H9 (cell line): ENCODE results near the gene CCM2. TPM values are rescaled to one million over a fixed set of nuclear protein-coding genes. Genes with fewer than 3 reads are reported as not detected.

Experiments used
- DNase-seq: peaks from one replicate; pipeline ENCODE4 v3.0.0-alpha.2; 2017
- H2AFZ ChIP-seq: one replicate; pipeline ENCODE4 v1.6.1; 2013; ENCODE audit warnings: mild to moderate bottlenecking, low read length, control low read depth, moderate library complexity
- H2AK5ac ChIP-seq: 2 replicates; pipeline ENCODE4 v1.6.1; 2013; ENCODE audit warnings: low read length, control low read depth, mixed read lengths; ENCODE audit not compliant: insufficient read length
- H2BK120ac ChIP-seq: one replicate; pipeline ENCODE4 v1.6.1; 2013; ENCODE audit warnings: low read depth, mild to moderate bottlenecking, low read length, control low read depth, inconsistent platforms; ENCODE audit not compliant: poor library complexity, severe bottlenecking
- H2BK12ac ChIP-seq: 2 replicates; pipeline ENCODE4 v1.6.1; 2013; ENCODE audit warnings: low read length, control low read depth, mixed read lengths, low read depth; ENCODE audit not compliant: insufficient read length
- H2BK15ac ChIP-seq: 2 replicates; pipeline ENCODE4 v1.6.1; 2013; ENCODE audit warnings: low read depth, low read length, control low read depth
- H2BK20ac ChIP-seq: one replicate; pipeline ENCODE4 v1.6.1; 2013; ENCODE audit warnings: low read depth, mild to moderate bottlenecking, low read length, control low read depth, inconsistent platforms; ENCODE audit not compliant: poor library complexity, severe bottlenecking
- H2BK5ac ChIP-seq: 2 replicates; pipeline ENCODE4 v1.6.1; 2013; ENCODE audit warnings: low read length, control low read depth, mixed read lengths; ENCODE audit not compliant: insufficient read length
- H3K14ac ChIP-seq: 2 replicates; pipeline ENCODE4 v1.6.1; 2013; ENCODE audit warnings: low read length, control low read depth; ENCODE audit not compliant: insufficient read depth
- H3K18ac ChIP-seq: 2 replicates; pipeline ENCODE4 v1.6.1; 2013; ENCODE audit warnings: low read depth, mild to moderate bottlenecking, mixed read lengths, low read length, control low read depth; ENCODE audit not compliant: insufficient read length
- H3K23ac ChIP-seq: 2 replicates; pipeline ENCODE4 v1.6.1; 2013; ENCODE audit warnings: low read length, control low read depth, mixed read lengths, low read depth; ENCODE audit not compliant: insufficient read length
- H3K23me2 ChIP-seq: 2 replicates; pipeline ENCODE4 v1.6.1; 2013; ENCODE audit warnings: low read depth, mild to moderate bottlenecking, mixed read lengths, low read length, control low read depth; ENCODE audit not compliant: insufficient read length, poor library complexity, severe bottlenecking
- H3K27ac ChIP-seq: 2 replicates; pipeline ENCODE4 v1.5.1; 2013; ENCODE audit warnings: low read length, control low read depth, mixed read lengths, low read depth; ENCODE audit not compliant: insufficient read length
- H3K27me3 ChIP-seq: 2 replicates; pipeline ENCODE4 v1.6.1; 2013; ENCODE audit warnings: low read length, control low read depth, inconsistent platforms; ENCODE audit not compliant: insufficient read depth
- H3K4ac ChIP-seq: 2 replicates; pipeline ENCODE4 v1.6.1; 2013; ENCODE audit warnings: low read depth, mild to moderate bottlenecking, control low read depth, inconsistent platforms, low read length, moderate library complexity
- H3K4me1 ChIP-seq: 2 replicates; pipeline ENCODE4 v1.6.1; 2013; ENCODE audit warnings: low read length, control low read depth, inconsistent platforms; ENCODE audit not compliant: insufficient read depth
- H3K4me2 ChIP-seq: 2 replicates; pipeline ENCODE4 v1.6.1; 2013; ENCODE audit warnings: low read length, control low read depth, mixed read lengths; ENCODE audit not compliant: insufficient read length, insufficient read depth
- H3K56ac ChIP-seq: 2 replicates; pipeline ENCODE4 v1.6.1; 2013; ENCODE audit warnings: low read depth, mild to moderate bottlenecking, mixed read lengths, low read length, control low read depth; ENCODE audit not compliant: insufficient read length
- H3K79me1 ChIP-seq: 2 replicates; pipeline ENCODE4 v1.6.1; 2013; ENCODE audit warnings: low read depth, mild to moderate bottlenecking, moderate library complexity, low read length, control low read depth, inconsistent platforms; ENCODE audit not compliant: insufficient read depth, poor library complexity, severe bottlenecking
- H3K79me2 ChIP-seq: 2 replicates; pipeline ENCODE4 v1.6.1; 2013; ENCODE audit warnings: low read length, control low read depth, inconsistent platforms; ENCODE audit not compliant: insufficient read depth
- H3K9ac ChIP-seq: 2 replicates; pipeline ENCODE4 v1.6.1; 2013; ENCODE audit warnings: low read length, control low read depth, mixed read lengths; ENCODE audit not compliant: insufficient read length; ENCODE audit errors: extremely low read depth
- H3K9me3 ChIP-seq: one replicate; pipeline ENCODE4 v1.6.1; 2013; ENCODE audit warnings: low read depth, low read length, inconsistent platforms; ENCODE audit not compliant: control insufficient read depth
- H3T11ph ChIP-seq: one replicate; pipeline ENCODE4 v1.6.1; 2013; ENCODE audit warnings: mild to moderate bottlenecking, low read length, control low read depth, inconsistent platforms
- H4K20me1 ChIP-seq: one replicate; pipeline ENCODE4 v1.6.1; 2013; ENCODE audit not compliant: control insufficient read depth, insufficient read length, insufficient read depth
- H4K5ac ChIP-seq: 2 replicates; pipeline ENCODE4 v1.6.1; 2013; ENCODE audit warnings: low read depth, mild to moderate bottlenecking, mixed read lengths, low read length, control low read depth; ENCODE audit not compliant: insufficient read length
- H4K8ac ChIP-seq: replicated peaks from 2 replicates; pipeline ENCODE4 v1.6.1; 2013; ENCODE audit warnings: low read length, control low read depth, mixed read lengths, low read depth; ENCODE audit not compliant: insufficient read length
- H4K91ac ChIP-seq: 2 replicates; pipeline ENCODE4 v1.6.1; 2013; ENCODE audit warnings: low read depth, mild to moderate bottlenecking, moderate library complexity, mixed read lengths, low read length, control low read depth; ENCODE audit not compliant: insufficient read length
- H3K27ac Mint-ChIP-seq, 3 experiments: 2 replicates in 2 of 3; 3 replicates in 1 of 3; pipeline ENCODE4 v1.8.0; 2020 to 2021; ENCODE audit warnings: mixed read lengths in 3 of 3, mild to moderate bottlenecking in 1 of 3, moderate library complexity in 1 of 3
- H3K27me3 Mint-ChIP-seq: 2 replicates; pipeline ENCODE4 v1.8.0; 2021; ENCODE audit warnings: low read depth, mild to moderate bottlenecking, moderate library complexity, mixed read lengths
- H3K36me3 Mint-ChIP-seq, 3 experiments: 2 replicates in 2 of 3; 3 replicates in 1 of 3; pipeline ENCODE4 v1.8.0; 2020 to 2021; ENCODE audit warnings: low read depth in 3 of 3, mixed read lengths in 3 of 3; ENCODE audit not compliant: insufficient read depth in 1 of 3
- H3K4me1 Mint-ChIP-seq, 2 experiments: 2 replicates each; pipeline ENCODE4 v1.8.0; 2020; ENCODE audit warnings: mixed read lengths in 2 of 2
- H3K4me3 Mint-ChIP-seq, 2 experiments: 2 replicates in 1 of 2; 3 replicates in 1 of 2; pipeline ENCODE4 v1.8.0; 2020 to 2021; ENCODE audit warnings: mild to moderate bottlenecking in 2 of 2, mixed read lengths in 2 of 2, moderate library complexity in 1 of 2
- H3K9me3 Mint-ChIP-seq, 2 experiments: 2 replicates in 1 of 2; 3 replicates in 1 of 2; pipeline ENCODE4 v1.8.0; 2020; ENCODE audit warnings: mild to moderate bottlenecking in 2 of 2, mixed read lengths in 2 of 2, moderate library complexity in 1 of 2
- CTCF ChIP-seq: fragments of 200-600 bp; sonication (generic); conservative IDR thresholded peaks from 3 replicates; pipeline ENCODE4 v1.8.0; 2021; ENCODE audit warnings: antibody characterized with exemption, mild to moderate bottlenecking
- WGBS: extraction: QIAGEN DNeasy Blood & Tissue Kit; methylation state at CpG from one replicate; pipeline ENCODE4 v1.1.7; 2013; ENCODE audit warnings: missing lambda C conversion rate, low lambda C conversion rate, mixed read lengths; ENCODE audit not compliant: insufficient read length; ENCODE audit errors: extremely low coverage; 5-methylcytosine and 5-hydroxymethylcytosine counted together
- total RNA-seq: library from RNA; stranded (reverse); gene quantifications from 2 replicates; pipeline ENCODE4 v1.2.1, GENCODE V29; 2021

Gene CCM2
- total RNA-seq, 1 experiment from 2014 or later: 30.4 TPM

GRCh38 chr7:45118889-45119331 lies 118.9 kb downstream of the CCM2 start:
- H3K79me1 ChIP-seq: no peaks in the 10 kb centered on the region
- no peak overlapping the region for H3K27ac Mint-ChIP-seq
- H2BK12ac ChIP-seq: no peak overlapping the region
- H3K79me2 ChIP-seq: no peaks in the 10 kb centered on the region
- no peak overlapping the region for H2BK120ac ChIP-seq
- no peak overlapping the region for H2BK20ac ChIP-seq
- H3K23ac ChIP-seq: no peak overlapping the region
- no peak overlapping the region for H3K4me3 Mint-ChIP-seq
- no peak overlapping the region for H3K14ac ChIP-seq
- no peak overlapping the region for H2BK5ac ChIP-seq
- no peak for TF ChIP-seq CTCF
- no peak for DNase-seq
- H3K56ac ChIP-seq: no peak overlapping the region
- no peak overlapping the region for H4K8ac ChIP-seq
- H4K91ac ChIP-seq: no peak overlapping the region
- H3K4me1 ChIP-seq: no peaks in the 10 kb centered on the region
- no peak overlapping the region for H4K5ac ChIP-seq
- H3K9ac ChIP-seq: no peak overlapping the region
- H2AFZ ChIP-seq: no peak overlapping the region
- H2AK5ac ChIP-seq: no peak overlapping the region
- H3K27me3 Mint-ChIP-seq: peaks cover 41% of the 10 kb centered on the region
- no peaks in the 10 kb centered on the region for H3K36me3 Mint-ChIP-seq
- H3K9me3 Mint-ChIP-seq: no peaks in the 10 kb centered on the region
- H3K27me3 ChIP-seq: no peaks in the 10 kb centered on the region
- H3K4me1 Mint-ChIP-seq: peaks cover 6 to 7% of the 10 kb centered on the region in 2 experiments
- WGBS: no CpG with 5 or more reads among the region's 3 CpGs
- H3K4me2 ChIP-seq: no peak overlapping the region
- H4K20me1 ChIP-seq: no peaks in the 10 kb centered on the region
- H2BK15ac ChIP-seq: no peak overlapping the region
- no peaks in the 10 kb centered on the region for H3K9me3 ChIP-seq
- no peaks in the 10 kb centered on the region for H3K23me2 ChIP-seq
- no peak overlapping the region for H3T11ph ChIP-seq
- H3K27ac ChIP-seq: no peak overlapping the region
- no peak overlapping the region for H3K18ac ChIP-seq
- H3K4ac ChIP-seq: no peak overlapping the region
